GM18519 (cell line): ENCODE data around the gene PLSCR2.
"Not testable (repeated sequence)": the region's sequence is repeated elsewhere in the genome, so short reads cannot be mapped to it uniquely, and the experiment has no call there.

Source experiments
- ATAC-seq: cut with Tn5 transposase; IDR thresholded peaks from one replicate; pipeline ENCODE4 v1.9.1; 2021; ENCODE audit warnings: mild to moderate bottlenecking, moderate library complexity; ENCODE audit not compliant: unreplicated experiment, low FRiP score

Gene PLSCR2

GRCh38 chr3:146469150-146470017, at the start of gene PLSCR2:
Gene PLSCR2, minus strand, starts transcription at chr3:146469561. Its CDS starts 9,657 bp downstream, at chr3:146459904.
- ATAC-seq, result peak; percentile 98

- ATAC-seq, result no peak
These were observed 48.5 kb upstream of the PLSCR2 start for GRCh38 chr3:146517684-146518435.

GRCh38 chr3:146513386-146514051, 44.2 kb upstream of the PLSCR2 start:
- no peak for ATAC-seq

- no peak for ATAC-seq
These were observed 42.2 kb upstream of the PLSCR2 start for GRCh38 chr3:146511402-146512134.

- ATAC-seq, result no peak
These were observed 38.2 kb upstream of the PLSCR2 start for GRCh38 chr3:146507331-146508120.

DNA sequence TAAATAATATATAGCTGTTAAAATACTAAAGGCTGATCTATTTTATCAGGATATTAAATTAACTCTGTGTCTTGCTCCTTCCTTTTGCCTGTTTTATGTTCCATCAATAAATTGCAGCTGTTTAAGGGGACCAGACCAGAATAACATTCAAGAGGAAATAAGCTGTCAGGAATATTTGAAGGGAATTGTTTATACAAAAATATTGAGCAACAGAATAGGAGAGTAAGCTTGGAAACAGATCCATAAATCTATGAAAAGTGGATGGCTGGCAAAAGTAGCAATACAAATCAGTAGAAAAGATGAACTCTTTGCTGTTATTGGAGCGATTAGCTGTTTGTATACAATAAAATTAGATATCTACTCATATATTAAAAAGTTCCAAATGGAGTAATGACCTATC, 36.2 kb upstream of the PLSCR2 start:
- ATAC-seq, result no peak

GRCh38 chr3:146504498-146505197, 35.3 kb upstream of the PLSCR2 start:
- ATAC-seq, result no peak

- ATAC-seq, result peak; percentile 95
These were observed 34.3 kb upstream of the PLSCR2 start for GRCh38 chr3:146503461-146504202.

DNA sequence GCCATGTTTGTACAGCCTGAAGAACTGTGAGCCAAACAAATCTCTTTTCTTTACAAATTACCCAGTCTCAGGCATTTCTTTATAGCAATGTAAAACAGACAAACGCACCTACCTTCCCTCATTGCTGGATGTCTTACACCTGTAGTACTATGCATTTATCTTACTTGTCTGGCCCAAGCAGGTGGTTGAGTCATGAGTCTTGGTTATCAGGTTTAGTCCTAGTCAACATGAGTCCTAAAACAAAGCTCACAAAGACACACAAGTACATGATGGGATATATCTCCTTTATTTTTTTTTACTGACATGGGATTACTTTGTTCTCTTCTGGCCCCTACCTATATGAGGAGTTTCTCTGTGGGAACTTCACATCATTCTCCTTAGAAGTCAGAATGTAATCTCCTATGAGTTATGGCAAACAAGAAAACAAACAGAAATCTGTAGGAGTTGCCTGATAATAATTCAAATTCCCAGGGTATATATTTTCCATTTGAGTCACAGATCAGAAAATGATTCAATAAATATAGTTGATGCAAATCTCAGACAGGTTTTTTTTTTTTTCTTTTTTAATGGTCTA, 33.6 kb upstream of the PLSCR2 start:
- ATAC-seq, result no peak

GRCh38 chr3:146501752-146502151, 32.4 kb upstream of the PLSCR2 start:
- ATAC-seq, result peak; percentile 35

GRCh38 chr3:146499701-146500100, 30.3 kb upstream of the PLSCR2 start:
- no peak for ATAC-seq

DNA sequence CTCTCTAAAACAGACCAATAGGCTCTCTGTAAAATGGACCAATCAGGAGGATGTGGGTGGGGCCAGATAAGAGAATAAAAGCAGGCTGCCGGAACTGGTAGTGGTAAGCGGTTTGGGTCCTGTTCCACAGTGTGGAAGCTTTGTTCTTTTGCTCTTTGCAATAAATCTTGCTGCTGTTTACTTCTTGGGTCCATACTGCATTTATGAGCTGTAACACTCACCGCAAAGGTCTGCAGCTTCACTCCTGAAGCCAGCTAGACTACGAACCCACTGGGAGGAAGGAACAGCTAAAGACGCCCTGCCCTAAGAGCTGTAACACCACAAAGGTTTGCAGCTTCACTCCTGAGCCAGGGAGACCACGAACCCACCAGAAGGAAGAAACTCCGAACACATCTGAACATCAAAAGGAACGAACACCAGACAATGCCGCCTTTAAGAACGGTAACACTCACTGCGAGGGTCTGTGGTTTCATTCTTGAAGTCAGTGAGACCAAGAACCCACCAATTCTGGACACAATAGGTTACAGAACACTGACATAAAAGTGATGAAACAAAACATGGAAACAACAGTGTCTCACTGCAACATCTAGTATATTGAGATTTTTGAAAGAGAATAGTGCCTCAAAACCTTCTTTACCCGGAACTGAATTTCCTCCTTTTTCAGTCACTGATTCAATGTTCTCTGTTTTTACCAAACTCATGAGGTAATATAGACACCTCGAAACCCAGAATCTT, 28.8 kb upstream of the PLSCR2 start:
- ATAC-seq, result no peak

DNA sequence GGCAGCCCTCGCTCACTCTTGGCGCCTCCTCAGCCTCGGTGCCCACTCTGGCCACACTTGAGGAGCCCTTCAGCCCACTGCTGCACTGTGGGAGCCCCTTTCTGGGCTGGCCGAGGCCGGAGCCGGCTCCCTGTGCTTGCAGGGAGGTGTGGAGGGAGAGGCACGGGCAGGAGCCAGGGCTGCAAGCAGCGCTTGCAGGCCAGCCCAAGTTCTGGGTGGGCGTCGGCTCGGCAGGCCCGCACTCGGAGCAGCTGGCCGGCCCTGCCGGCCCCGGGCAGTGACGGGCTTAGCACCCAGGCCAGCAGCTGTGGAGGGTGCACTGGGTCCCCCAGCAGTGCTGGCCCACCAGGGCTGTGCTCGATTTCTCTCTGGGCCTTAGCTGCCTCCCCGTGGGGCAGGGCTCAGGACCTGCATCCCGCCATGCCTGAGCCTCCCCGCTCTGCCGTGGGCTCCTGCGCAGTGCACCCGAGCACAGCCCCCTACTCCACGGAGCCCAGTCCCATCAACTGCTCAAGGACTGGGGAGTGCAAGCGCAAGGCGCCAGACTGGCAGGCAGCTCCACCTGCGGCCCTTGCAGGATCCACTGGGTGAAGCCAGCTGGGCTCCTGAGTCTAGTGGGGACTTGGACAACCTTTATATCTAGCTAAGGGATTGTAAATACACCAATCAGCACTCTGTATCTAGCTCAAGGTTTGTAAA, 27.9 kb upstream of the PLSCR2 start:
- ATAC-seq, result not testable (repeated sequence)

DNA sequence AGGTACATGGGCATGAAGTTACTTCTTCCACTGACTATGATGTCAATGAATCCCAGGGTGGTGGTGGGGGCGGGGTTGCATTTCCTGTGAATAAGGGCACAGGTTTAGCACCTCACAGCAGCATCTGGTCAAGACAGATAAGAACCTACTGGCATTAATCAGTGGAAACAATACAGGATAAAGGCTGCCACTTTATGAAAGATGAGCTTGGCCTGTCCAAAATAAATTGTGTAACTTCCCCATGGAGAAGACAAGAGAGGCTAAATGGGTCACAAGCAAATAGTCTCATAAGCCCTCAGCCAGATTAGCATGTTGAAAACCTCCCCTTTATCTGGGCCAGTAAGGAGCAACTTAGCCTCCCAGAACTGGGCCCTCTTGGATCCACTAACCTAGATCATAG, 27.4 kb upstream of the PLSCR2 start:
- no peak for ATAC-seq

DNA sequence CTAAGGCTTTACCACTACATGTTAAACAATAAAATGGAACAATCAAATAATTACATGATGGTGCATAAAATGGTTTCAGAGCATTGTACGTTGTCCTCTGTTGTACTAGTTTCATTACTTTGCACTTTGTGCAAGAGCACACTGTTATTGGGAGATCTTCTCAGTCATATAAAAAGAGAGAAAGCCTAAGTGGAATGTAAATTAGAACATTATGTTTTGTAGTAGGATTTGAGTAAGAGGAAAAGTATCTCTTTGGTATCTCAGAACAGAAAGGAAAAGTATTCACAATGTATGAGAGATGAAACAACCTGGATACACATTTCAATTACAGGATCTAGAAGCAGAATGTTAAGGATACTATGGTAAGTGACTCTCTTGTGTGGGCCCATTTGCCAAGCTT, 26.9 kb upstream of the PLSCR2 start:
- no peak for ATAC-seq

- ATAC-seq, result no peak
These were observed 24.4 kb upstream of the PLSCR2 start for GRCh38 chr3:146493761-146494160.

- ATAC-seq, result no peak
These were observed 23.9 kb upstream of the PLSCR2 start for GRCh38 chr3:146493221-146493620.
